G401.6 (cell line): ENCODE data around the gene GPR68.
A peak's percentile ranks its signal among the peaks of the same experiment; 100 is the strongest.

Experiments used
- FAIRE-seq: peaks from 2 replicates; lab custom pipeline; 2012; peaks lifted over from hg19 to GRCh38; lab: Jason Lieb, UNC

GPR68 gene

GRCh38 chr14:91244501-91244901 lies at the start of gene GPR68:
Gene GPR68 (minus strand): TSS chr14:91244704. CDS start chr14:91235050, 9,654 bp downstream.
- no peak for FAIRE-seq

- no peak for FAIRE-seq
Observed at GRCh38 chr14:91294153-91294552, 49.6 kb upstream of the GPR68 start.

GRCh38 chr14:91293281-91293680 lies 48.8 kb upstream of the GPR68 start:
- FAIRE-seq = no peak

GRCh38 chr14:91292491-91292890 lies 48.0 kb upstream of the GPR68 start:
- no peak for FAIRE-seq

- no peak for FAIRE-seq
Observed at GRCh38 chr14:91291786-91292405, 47.4 kb upstream of the GPR68 start.

- FAIRE-seq = no peak
Observed at GRCh38 chr14:91290986-91291385, 46.5 kb upstream of the GPR68 start.

- FAIRE-seq = no peak
Observed at GRCh38 chr14:91289464-91289863, 45.0 kb upstream of the GPR68 start.

GRCh38 chr14:91288876-91289275 lies 44.4 kb upstream of the GPR68 start:
- FAIRE-seq = no peak

GRCh38 chr14:91286530-91286937 lies 42.0 kb upstream of the GPR68 start:
- FAIRE-seq = peak; percentile 98

- no peak for FAIRE-seq
Observed at GRCh38 chr14:91284791-91285548, 40.5 kb upstream of the GPR68 start.

GRCh38 chr14:91284146-91284790 lies 39.8 kb upstream of the GPR68 start:
- no peak for FAIRE-seq

GRCh38 chr14:91283666-91284065 lies 39.2 kb upstream of the GPR68 start:
- no peak for FAIRE-seq

GRCh38 chr14:91282954-91283645 lies 38.6 kb upstream of the GPR68 start:
- no peak for FAIRE-seq

GRCh38 chr14:91281346-91281745 lies 36.8 kb upstream of the GPR68 start:
- FAIRE-seq = no peak

- no peak for FAIRE-seq
Observed at GRCh38 chr14:91280129-91280528, 35.6 kb upstream of the GPR68 start.

GRCh38 chr14:91279354-91279753 lies 34.9 kb upstream of the GPR68 start:
- no peak for FAIRE-seq

GRCh38 chr14:91278383-91278715 lies 33.8 kb upstream of the GPR68 start:
- no peak for FAIRE-seq

- FAIRE-seq = no peak
Observed at GRCh38 chr14:91277546-91278382, 33.3 kb upstream of the GPR68 start.

- no peak for FAIRE-seq
Observed at GRCh38 chr14:91274796-91275195, 30.3 kb upstream of the GPR68 start.

GRCh38 chr14:91273885-91274273 lies 29.4 kb upstream of the GPR68 start:
- no peak for FAIRE-seq

GRCh38 chr14:91273273-91273884 lies 28.9 kb upstream of the GPR68 start:
- no peak for FAIRE-seq
